ENCODE measurements around the gene P2RX5. TPM values are rescaled to one million over a fixed set of nuclear protein-coding genes. Genes with fewer than 3 reads are reported as not detected.
"Not testable (repeated sequence)": the region's sequence is repeated elsewhere in the genome, so short reads cannot be mapped to it uniquely, and the experiment has no call there.

The P2RX5 gene
- total RNA-seq, 1 experiment from 2014 or later, result 11.6 TPM

DNA sequence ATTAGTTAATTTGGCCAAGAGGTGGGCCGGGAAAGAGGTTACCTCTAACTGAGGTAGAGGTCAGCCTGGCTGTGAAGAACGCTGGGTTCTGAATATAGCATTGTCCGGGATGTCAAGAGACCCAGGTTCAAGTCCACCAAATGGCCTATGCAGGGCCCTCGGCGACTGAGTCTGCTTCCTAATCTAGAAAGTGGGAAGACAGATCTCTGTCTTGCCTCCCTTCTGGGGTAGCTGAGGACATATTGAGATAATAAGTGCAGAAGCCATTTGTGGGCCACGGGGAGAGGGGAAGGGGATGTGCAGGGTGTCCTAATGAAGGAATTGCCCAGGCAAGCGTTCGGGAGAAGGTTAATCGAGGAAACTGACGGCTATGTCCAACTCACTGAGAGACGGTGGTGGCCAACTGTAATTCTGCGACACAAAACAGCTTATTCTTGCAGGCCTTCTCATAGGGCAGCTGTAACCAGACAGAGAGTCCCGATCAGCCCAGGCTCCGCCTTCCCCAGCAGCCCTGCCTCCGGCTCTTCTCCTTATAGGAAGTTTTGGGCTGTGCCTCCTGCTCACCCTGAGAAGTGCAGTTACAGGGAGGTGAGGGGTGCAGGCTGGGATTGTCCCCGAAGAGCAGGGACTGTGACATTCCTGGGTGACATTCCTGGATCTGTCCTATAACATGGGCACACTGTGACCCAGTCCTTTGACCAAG lies 43.6 kb upstream of the P2RX5 start:
- no TSS peak for BruUV-seq (replicated peaks)
- H3K36me3 Mint-ChIP-seq (ENCODE audit: insufficient read depth, unreplicated experiment), result no peaks in the 10 kb centered on the region
- no peak overlapping the region for H3K27ac Mint-ChIP-seq (ENCODE audit: unreplicated experiment)
- H3K4me3 Mint-ChIP-seq (ENCODE audit: low read depth, unreplicated experiment), result no peak overlapping the region
- intact Hi-C loops (cut with micrococcal nuclease; ENCODE audit: unreplicated experiment), result no loop called here
- no peaks in the 10 kb centered on the region for H3K9me3 Mint-ChIP-seq (ENCODE audit: low read depth, unreplicated experiment)
- H3K4me1 Mint-ChIP-seq (ENCODE audit: low read depth, unreplicated experiment), result peaks cover 10% of the 10 kb centered on the region
- H3K27me3 Mint-ChIP-seq (ENCODE audit: unreplicated experiment), result peaks cover 10% of the 10 kb centered on the region
- no peak for TF ChIP-seq CTCF (IDR thresholded peaks at IDR 0.05; ENCODE audit: unreplicated experiment)
- CTCF ChIA-PET, result interaction anchor here (0.5 to 1.0 kb wide), 3 partner anchors 15 to 107 kb away, joined by 3 to 4 read pairs (median 3); partner anchors contain the start of gene NCBP3
- DNase-seq, result no peak

DNA sequence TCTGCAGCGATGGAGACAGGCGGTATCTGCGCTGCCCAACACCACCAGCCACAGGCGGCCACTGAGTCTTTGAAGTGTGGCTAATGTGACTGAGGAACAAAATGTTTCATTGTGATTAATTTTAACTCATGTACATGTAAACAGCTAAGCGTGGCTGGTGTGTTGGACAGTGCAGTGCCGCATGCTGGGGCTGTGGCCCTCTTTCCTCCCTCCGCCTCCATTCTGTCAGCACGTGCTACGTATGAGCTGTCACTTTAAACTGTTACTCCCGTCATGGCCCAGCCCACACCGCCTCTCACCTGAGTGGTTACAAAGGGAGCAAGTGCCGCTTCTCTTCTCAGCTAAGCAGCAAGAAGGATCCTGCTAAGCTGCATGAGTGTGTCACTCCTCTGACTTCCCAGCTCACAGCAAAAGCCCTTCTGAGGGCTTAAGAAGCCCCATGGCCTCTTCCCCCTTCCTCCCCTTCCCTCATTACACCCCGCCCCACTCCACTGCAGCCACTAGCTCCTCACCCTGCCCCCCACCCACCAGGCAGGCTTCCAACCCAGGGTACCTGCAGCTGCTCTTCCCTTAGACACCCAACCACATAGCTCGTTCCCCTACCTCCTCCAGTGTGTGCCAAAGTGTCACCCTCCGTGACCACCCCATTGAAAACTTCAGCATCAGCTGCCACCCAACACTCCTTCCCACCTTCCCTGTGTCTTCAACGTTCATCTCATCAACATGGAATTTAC lies 42.8 kb upstream of the P2RX5 start:
- peak overlapping the region; percentile 26 for H3K4me3 Mint-ChIP-seq (ENCODE audit: low read depth, unreplicated experiment)
- DNase-seq, result peak; percentile 37
- intact Hi-C loops (cut with micrococcal nuclease; ENCODE audit: unreplicated experiment), result loop anchor here (1.0 kb wide), 1 partner anchor 89 kb away; no protein-coding TSS in a partner anchor
- no peaks in the 10 kb centered on the region for H3K9me3 Mint-ChIP-seq (ENCODE audit: low read depth, unreplicated experiment)
- CTCF ChIA-PET, result interaction anchor here (0.6 to 2.2 kb wide), 5 partner anchors 14 to 1324 kb away, joined by 3 to 9 read pairs (median 4); partner anchors contain the start of gene NCBP3
- H3K4me1 Mint-ChIP-seq (ENCODE audit: low read depth, unreplicated experiment), result peaks cover 16% of the 10 kb centered on the region
- TF ChIP-seq CTCF (IDR thresholded peaks at IDR 0.05; ENCODE audit: unreplicated experiment), result no peak
- no peaks in the 10 kb centered on the region for H3K36me3 Mint-ChIP-seq (ENCODE audit: insufficient read depth, unreplicated experiment)
- H3K27ac Mint-ChIP-seq (ENCODE audit: unreplicated experiment), result no peak overlapping the region
- no TSS peak for BruUV-seq (replicated peaks)
- H3K27me3 Mint-ChIP-seq (ENCODE audit: unreplicated experiment), result peaks cover 10% of the 10 kb centered on the region

DNA sequence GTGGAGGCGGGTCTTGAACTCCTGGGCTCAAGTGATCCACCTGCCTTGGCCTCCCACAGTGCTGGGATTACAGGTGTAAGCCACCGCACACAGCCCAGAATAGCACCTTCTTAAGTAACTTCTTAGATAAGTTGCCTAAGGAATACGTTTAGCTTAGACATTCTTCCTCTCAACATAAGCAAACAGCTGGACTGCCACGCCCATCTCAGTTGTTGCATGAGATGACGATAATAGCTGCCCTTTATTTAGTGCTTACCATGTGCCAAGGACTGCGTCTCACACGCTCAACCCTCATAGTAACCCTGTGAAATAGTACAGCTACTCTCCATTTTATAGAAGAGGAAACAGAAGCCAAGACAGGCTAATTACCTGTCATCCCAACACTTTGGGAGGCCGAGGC lies 39.6 kb upstream of the P2RX5 start:
- no peak overlapping the region for H3K27ac Mint-ChIP-seq (ENCODE audit: unreplicated experiment)
- no peaks in the 10 kb centered on the region for H3K36me3 Mint-ChIP-seq (ENCODE audit: insufficient read depth, unreplicated experiment)
- TF ChIP-seq CTCF (IDR thresholded peaks at IDR 0.05; ENCODE audit: unreplicated experiment), result no peak
- peaks cover 16% of the 10 kb centered on the region for H3K4me1 Mint-ChIP-seq (ENCODE audit: low read depth, unreplicated experiment)
- no peak overlapping the region for H3K4me3 Mint-ChIP-seq (ENCODE audit: low read depth, unreplicated experiment)
- no TSS peak for BruUV-seq (replicated peaks)
- CTCF ChIA-PET, result no interaction called here
- peaks cover 10% of the 10 kb centered on the region for H3K27me3 Mint-ChIP-seq (ENCODE audit: unreplicated experiment)
- no peaks in the 10 kb centered on the region for H3K9me3 Mint-ChIP-seq (ENCODE audit: low read depth, unreplicated experiment)
- DNase-seq, result no peak
- intact Hi-C loops (cut with micrococcal nuclease; ENCODE audit: unreplicated experiment), result no loop called here

- H3K27ac Mint-ChIP-seq (ENCODE audit: unreplicated experiment); DNase-seq; H3K36me3 Mint-ChIP-seq (ENCODE audit: insufficient read depth, unreplicated experiment); intact Hi-C loops (cut with micrococcal nuclease; ENCODE audit: unreplicated experiment); BruUV-seq (replicated peaks); H3K4me3 Mint-ChIP-seq (ENCODE audit: low read depth, unreplicated experiment); CTCF ChIA-PET; H3K9me3 Mint-ChIP-seq (ENCODE audit: low read depth, unreplicated experiment): not testable (repeated sequence)
- Mint-ChIP-seq H3K4me1 (ENCODE audit: low read depth, unreplicated experiment) (peaks cover 16% of the 10 kb centered on the region), H3K27me3 (ENCODE audit: unreplicated experiment) (peaks cover 10% of the 10 kb centered on the region)
Observed at GRCh38 chr17:3734911-3735276, 38.9 kb upstream of the P2RX5 start.
